ENCODE data around the gene HIP1R.
"Not testable (repeated sequence)": the region's sequence is repeated elsewhere in the genome, so short reads cannot be mapped to it uniquely, and the experiment has no call there.

HIP1R gene

DNA sequence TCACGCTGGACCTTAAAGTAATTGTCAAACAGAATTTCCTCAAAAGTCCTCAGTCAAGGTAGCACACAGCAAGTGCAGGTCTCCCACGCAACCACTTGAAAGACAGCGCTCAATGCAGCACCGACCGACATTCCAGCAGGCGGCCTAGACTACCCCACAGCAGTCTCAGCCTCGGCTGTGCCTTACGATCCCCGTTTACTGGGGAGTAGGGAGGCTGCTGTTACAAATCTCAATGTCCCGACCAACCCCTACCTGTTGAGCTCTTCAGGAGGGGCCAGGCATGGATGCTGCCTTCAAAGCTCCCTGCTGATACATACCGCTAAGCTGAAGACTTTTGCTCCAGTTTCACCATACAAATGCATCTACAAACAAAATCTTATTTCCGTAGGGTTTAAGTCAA, 38.8 kb downstream of the HIP1R start:
- in situ Hi-C loops (cut with HindIII; ENCODE audit: low pct_ligation_motif_present, low sequenced_read_pairs) = no loop called here
- H3K36me3 ChIP-seq (replicated peaks) = peaks cover 12% of the 10 kb centered on the region
- H3K4me3 ChIP-seq (ENCODE audit: low read depth, low read length) = no peak overlapping the region
- TF ChIP-seq, protein P1, sequence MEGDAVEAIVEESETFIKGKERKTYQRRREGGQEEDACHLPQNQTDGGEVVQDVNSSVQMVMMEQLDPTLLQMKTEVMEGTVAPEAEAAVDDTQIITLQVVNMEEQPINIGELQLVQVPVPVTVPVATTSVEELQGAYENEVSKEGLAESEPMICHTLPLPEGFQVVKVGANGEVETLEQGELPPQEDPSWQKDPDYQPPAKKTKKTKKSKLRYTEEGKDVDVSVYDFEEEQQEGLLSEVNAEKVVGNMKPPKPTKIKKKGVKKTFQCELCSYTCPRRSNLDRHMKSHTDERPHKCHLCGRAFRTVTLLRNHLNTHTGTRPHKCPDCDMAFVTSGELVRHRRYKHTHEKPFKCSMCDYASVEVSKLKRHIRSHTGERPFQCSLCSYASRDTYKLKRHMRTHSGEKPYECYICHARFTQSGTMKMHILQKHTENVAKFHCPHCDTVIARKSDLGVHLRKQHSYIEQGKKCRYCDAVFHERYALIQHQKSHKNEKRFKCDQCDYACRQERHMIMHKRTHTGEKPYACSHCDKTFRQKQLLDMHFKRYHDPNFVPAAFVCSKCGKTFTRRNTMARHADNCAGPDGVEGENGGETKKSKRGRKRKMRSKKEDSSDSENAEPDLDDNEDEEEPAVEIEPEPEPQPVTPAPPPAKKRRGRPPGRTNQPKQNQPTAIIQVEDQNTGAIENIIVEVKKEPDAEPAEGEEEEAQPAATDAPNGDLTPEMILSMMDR (IDR thresholded peaks at IDR 0.05; ENCODE audit: low read depth, low read length, missing control alignments) = no peak
- no peaks in the 10 kb centered on the region for H3K27me3 ChIP-seq (replicated peaks)
- no peak overlapping the region for H3K27ac ChIP-seq
- DNase-seq = no peak

DNA sequence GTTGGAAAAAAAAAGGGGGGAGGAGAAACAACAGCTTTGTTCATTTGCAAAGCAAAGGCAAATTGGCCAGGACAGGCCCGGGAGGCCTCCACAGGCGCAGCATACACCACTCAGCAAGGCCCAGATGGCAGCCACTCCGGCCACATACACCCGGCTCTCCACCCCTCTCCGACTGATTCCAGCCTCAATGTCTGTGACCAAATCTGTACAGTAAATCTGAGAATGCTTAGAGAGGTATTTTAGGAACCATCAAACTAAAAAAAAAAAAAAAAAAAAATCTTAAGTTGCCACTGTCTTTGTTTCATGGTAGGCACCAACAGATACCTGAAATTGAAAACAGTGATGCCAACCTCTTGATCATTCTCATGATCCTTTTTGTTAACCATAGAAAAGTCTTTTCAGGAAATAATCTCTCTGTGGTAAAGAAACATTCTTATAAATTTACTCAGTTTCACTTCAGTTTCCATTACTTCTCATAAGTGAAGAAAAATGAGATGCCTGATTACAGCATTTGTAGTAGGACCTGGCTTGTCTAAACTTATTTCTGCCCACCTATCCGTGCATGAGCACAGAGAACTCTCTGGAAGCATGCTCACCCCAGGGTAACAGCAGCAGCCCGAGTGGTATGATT, 40.4 kb downstream of the HIP1R start:
- Histone ChIP-seq H3K36me3 (replicated peaks) (no peaks in the 10 kb centered on the region), H3K27me3 (replicated peaks) (no peaks in the 10 kb centered on the region), H3K4me3 (ENCODE audit: low read depth, low read length) (no peak overlapping the region), H3K27ac (no peak overlapping the region)
- in situ Hi-C loops (cut with HindIII; ENCODE audit: low pct_ligation_motif_present, low sequenced_read_pairs) = no loop called here
- TF ChIP-seq, protein P1 (IDR thresholded peaks at IDR 0.05; ENCODE audit: low read depth, low read length, missing control alignments) = no peak
- DNase-seq = no peak

DNA sequence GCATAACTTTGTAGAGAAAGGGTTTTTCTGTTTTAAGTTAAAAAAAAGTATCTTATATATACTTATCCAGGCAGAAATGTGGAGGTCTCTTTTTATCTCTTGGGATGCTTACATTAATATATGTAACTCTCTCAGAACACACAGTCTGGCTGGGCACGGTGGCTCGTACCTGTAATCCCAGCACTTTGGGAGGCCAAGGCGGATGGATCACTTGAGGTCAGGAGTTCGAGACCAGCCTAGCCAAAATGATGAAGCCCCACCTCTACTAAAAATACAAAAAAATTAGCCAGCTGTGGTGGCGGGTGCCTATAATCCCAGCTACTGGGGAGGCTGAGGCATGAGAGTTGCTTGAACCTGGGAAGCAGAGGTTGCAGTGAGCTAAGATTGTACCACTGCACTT, 41.0 kb downstream of the HIP1R start:
- DNase-seq; in situ Hi-C loops (cut with HindIII; ENCODE audit: low pct_ligation_motif_present, low sequenced_read_pairs); H3K4me3 ChIP-seq (ENCODE audit: low read depth, low read length); H3K27ac ChIP-seq; H3K27me3 ChIP-seq (replicated peaks); H3K36me3 ChIP-seq (replicated peaks): not testable (repeated sequence)

DNA sequence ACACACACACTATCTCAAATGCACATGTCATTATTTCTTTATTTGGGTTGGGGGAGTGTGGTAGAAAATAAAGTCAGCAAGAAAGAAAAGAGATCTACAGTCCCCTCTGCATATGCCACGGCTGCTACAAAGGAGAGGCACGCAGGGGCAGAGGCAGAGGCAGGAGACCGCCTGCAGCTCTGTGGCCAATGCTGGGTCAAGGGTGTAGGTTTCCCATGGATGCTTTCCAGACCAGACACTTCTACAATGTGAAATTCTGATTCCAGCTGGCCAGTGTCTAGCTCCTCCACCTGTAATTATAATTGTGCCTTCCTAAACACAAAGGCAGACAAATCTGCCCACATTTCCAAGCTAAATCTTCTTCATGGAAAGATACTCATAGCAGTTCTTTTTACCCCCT, 41.5 kb downstream of the HIP1R start:
- TF ChIP-seq, protein P1 (IDR thresholded peaks at IDR 0.05; ENCODE audit: low read depth, low read length, missing control alignments) = no peak
- H3K27me3 ChIP-seq (replicated peaks) = no peaks in the 10 kb centered on the region
- H3K27ac ChIP-seq = no peak overlapping the region
- H3K4me3 ChIP-seq (ENCODE audit: low read depth, low read length) = no peak overlapping the region
- in situ Hi-C loops (cut with HindIII; ENCODE audit: low pct_ligation_motif_present, low sequenced_read_pairs) = no loop called here
- H3K36me3 ChIP-seq (replicated peaks) = no peaks in the 10 kb centered on the region
- DNase-seq = no peak

DNA sequence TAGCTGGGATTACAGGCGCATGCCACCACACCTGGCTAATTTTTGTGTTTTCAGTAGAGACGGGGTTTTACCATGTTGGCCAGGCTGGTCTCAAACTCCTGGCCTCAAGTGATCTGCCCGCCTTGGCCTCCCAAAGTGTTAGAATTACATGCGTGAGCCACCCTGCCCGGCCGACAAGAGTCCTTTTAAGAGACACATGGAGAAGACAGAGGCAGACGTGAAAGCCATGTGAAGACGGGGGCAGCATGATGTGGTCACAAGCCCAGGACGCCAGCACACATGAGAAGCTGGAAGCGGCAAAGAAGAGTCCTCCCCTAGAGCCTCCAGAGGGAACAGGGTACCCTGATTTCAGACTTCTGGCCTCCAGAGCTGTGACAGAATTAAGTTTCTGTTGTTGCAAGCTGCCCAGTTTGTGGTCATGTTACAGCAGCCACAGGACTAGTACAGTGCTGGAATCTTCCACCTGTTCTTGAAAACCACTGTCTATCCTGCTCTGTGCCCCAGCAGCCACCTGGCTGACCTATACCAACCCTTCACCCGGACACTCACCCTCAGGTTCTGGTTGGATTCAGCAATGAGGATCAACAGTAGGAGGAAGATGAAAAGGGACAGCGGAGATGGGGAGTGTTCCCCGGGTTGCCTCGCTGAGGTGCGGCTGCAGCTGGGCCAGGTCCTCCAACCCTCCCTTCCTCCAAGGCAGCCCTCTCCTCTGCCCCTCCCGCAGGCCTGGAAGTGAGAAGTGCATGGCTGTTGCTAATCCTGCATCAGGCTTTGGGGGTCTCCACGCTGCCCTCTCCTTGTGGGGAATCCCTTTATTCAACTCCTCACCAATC, 43.7 kb downstream of the HIP1R start:
- Histone ChIP-seq H3K36me3 (replicated peaks) (no peaks in the 10 kb centered on the region), H3K4me3 (ENCODE audit: low read depth, low read length) (no peak overlapping the region), H3K27me3 (replicated peaks) (no peaks in the 10 kb centered on the region), H3K27ac (no peak overlapping the region)
- in situ Hi-C loops (cut with HindIII; ENCODE audit: low pct_ligation_motif_present, low sequenced_read_pairs) = no loop called here
- TF ChIP-seq, protein P1 (IDR thresholded peaks at IDR 0.05; ENCODE audit: low read depth, low read length, missing control alignments) = no peak
- DNase-seq = no peak

DNA sequence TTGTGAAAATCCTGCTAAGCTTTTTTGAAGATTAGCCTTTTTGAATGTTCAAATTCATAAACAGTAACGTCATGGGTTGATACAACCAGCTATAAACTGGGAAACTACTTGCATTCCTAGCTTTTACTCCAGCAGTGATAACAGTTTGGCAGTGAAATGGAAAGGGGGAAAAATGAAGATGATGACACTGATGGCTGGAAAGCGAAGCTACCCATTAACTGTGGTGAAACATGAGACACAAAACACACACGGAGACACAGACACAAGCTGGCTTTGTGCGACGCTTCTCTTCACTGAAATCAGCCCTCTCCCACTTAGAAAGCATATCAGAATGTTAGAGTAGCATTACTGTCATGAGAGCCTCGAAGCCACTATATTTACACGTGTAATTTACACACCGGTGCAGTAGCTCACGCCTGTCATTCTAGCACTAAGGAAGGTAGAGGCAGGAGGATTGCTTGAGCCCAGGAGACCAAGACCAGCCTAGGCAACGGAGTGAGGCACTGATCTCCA, 45.0 kb downstream of the HIP1R start:
- H3K36me3 ChIP-seq (replicated peaks) = no peaks in the 10 kb centered on the region
- no peak for DNase-seq

More for the DNA sequence above, 45.0 kb downstream of the HIP1R start:
- in situ Hi-C loops (cut with HindIII; ENCODE audit: low pct_ligation_motif_present, low sequenced_read_pairs) = no loop called here
- Histone ChIP-seq H3K27me3 (replicated peaks) (no peaks in the 10 kb centered on the region), H3K4me3 (ENCODE audit: low read depth, low read length) (no peak overlapping the region), H3K27ac (no peak overlapping the region)
- TF ChIP-seq, protein P1 (IDR thresholded peaks at IDR 0.05; ENCODE audit: low read depth, low read length, missing control alignments) = no peak

Measured in brain microvascular endothelial cell (primary cell).